ENCODE measurements around the gene MB.

GRCh38 chr22:35558719-35559118 lies 58.4 kb downstream of the MB start:
- TF ChIP-seq EZH2 (IDR thresholded peaks at IDR 0.05) (no peak), CTCF (IDR thresholded peaks at IDR 0.05 in 2 of 3, conservative IDR thresholded peaks at IDR 0.05 in 1 of 3; ENCODE audit: borderline replicate concordance in 1 of 3, insufficient read depth in 1 of 3, low read depth in 2 of 3, low read length in 2 of 3) (no peak), RAD21 (IDR thresholded peaks at IDR 0.05; ENCODE audit: low read depth) (no peak), CEBPB (IDR thresholded peaks at IDR 0.05; ENCODE audit: low read depth) (no peak), ZFX (IDR thresholded peaks at IDR 0.05) (no peak), ELF1 (IDR thresholded peaks at IDR 0.05; ENCODE audit: borderline replicate concordance, low read depth) (no peak)
